HG02943 (cell line): ENCODE measurements around the gene TSEN54.
A peak's percentile ranks its signal among the peaks of the same experiment; 100 is the strongest.
"Not testable (repeated sequence)": the region's sequence is repeated elsewhere in the genome, so short reads cannot be mapped to it uniquely, and the experiment has no call there.

Experiments used
- ATAC-seq: cut with Tn5 transposase; IDR thresholded peaks from one replicate; pipeline ENCODE4 v1.9.1; 2021; ENCODE audit warnings: mild to moderate bottlenecking, low read depth, moderate library complexity; ENCODE audit not compliant: unreplicated experiment

Gene TSEN54

GRCh38 chr17:75515496-75516254, 653 bp upstream of the TSEN54 start, which contains the start of gene CASKIN2:
Gene CASKIN2, minus strand, starts transcription at chr17:75515537. Its CDS starts 1,733 bp downstream, at chr17:75513804.
- peak; percentile 41 for ATAC-seq

GRCh38 chr17:75516619-75517296, 430 bp downstream of the TSEN54 start:
- no peak for ATAC-seq

- no peak for ATAC-seq
These were observed 1.1 kb downstream of the TSEN54 start for GRCh38 chr17:75517297-75517865.

- ATAC-seq: no peak
These were observed 1.9 kb downstream of the TSEN54 start for GRCh38 chr17:75518201-75518600.

- ATAC-seq: no peak
These were observed 2.7 kb downstream of the TSEN54 start for GRCh38 chr17:75518983-75519537.

GRCh38 chr17:75520413-75520812, 4.1 kb downstream of the TSEN54 start:
- not testable (repeated sequence) for ATAC-seq

- no peak for ATAC-seq
These were observed 5.0 kb downstream of the TSEN54 start for GRCh38 chr17:75521290-75521689.

- ATAC-seq: no peak
These were observed 5.8 kb downstream of the TSEN54 start for GRCh38 chr17:75521951-75522727.

- ATAC-seq: no peak
These were observed 7.3 kb downstream of the TSEN54 start for GRCh38 chr17:75523647-75524046.

- ATAC-seq: no peak
These were observed 8.1 kb downstream of the TSEN54 start for GRCh38 chr17:75524269-75524969.

GRCh38 chr17:75524970-75525805, 8.9 kb downstream of the TSEN54 start, which contains the start of gene LLGL2:
Gene LLGL2, plus strand, starts transcription at chr17:75525697. Its CDS starts 17,730 bp downstream, at chr17:75543427.
- peak; percentile 67 for ATAC-seq

GRCh38 chr17:75525806-75526554, 9.7 kb downstream of the TSEN54 start:
- no peak for ATAC-seq

- ATAC-seq: no peak
These were observed 10.4 kb downstream of the TSEN54 start for GRCh38 chr17:75526555-75527270.

GRCh38 chr17:75530837-75531720, 14.8 kb downstream of the TSEN54 start:
- ATAC-seq: no peak

- no peak for ATAC-seq
These were observed 15.4 kb downstream of the TSEN54 start for GRCh38 chr17:75531721-75532072.

GRCh38 chr17:75535119-75535537, 18.8 kb downstream of the TSEN54 start:
- no peak for ATAC-seq

- no peak for ATAC-seq
These were observed 19.5 kb downstream of the TSEN54 start for GRCh38 chr17:75535871-75536270.
